KG1 (cell line): ENCODE measurements around the gene CEP112.

Source experiments
- DNase-seq: peaks from one replicate; lab custom pipeline; 2025; lab: John Stamatoyannopoulos, UW

CEP112 gene

DNA sequence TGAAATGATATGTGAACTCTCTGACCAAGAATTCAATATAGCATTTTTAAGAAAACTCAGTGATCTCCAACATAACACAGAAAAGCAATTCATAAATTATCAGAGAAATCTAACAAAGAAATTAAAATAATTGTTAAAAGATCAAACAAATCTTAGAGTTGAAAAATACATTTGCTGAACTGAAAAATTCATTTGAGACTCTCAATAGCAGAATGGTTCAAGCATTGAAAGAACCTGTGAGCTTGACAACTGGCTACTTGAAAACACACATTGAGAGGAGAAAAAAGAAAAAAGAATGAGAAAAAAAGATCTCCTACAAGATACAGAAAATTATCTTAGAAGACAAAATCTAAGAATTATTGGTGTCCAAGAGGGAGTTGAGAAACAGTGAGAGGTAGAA is 203.5 kb downstream of the CEP112 start:
- no peak for DNase-seq

DNA sequence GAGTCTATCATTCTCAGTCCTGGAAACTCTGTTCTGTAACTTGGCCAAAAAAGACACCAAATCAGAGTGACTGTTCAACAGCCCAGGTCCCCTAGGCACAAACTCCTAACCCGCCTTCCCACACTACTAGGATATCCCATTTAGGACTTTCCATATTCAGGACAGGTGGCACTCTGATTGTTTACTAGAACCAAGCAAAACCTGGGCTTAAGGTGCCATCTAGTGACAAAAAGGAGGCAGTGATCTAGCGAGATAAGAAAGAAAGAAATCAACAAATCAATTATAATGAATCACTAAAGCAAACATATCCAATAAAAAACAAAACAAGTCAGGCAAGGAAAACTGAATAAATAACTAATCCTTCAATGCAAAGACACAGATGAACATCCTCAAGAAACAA is 203.9 kb downstream of the CEP112 start:
- DNase-seq, result no peak

DNA sequence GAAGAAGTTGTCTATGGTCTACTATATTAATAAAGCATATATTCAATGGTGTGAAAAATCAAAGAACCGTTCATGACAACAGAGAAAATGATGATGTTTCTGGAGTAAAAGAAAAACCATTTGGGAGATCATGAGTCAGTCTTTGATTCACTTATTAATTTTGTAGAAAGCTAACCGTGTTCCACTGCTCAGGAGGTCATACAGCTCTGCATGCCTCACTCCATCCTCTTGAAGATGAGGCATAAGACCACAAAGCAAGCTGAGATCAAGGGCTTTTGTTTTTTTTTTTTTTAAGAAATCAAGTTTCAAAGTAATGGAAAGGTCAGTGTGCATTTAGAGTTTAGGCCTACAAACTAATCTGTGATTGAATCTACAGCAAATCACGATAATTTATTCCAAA is 206.4 kb downstream of the CEP112 start:
- DNase-seq, result no peak

DNA sequence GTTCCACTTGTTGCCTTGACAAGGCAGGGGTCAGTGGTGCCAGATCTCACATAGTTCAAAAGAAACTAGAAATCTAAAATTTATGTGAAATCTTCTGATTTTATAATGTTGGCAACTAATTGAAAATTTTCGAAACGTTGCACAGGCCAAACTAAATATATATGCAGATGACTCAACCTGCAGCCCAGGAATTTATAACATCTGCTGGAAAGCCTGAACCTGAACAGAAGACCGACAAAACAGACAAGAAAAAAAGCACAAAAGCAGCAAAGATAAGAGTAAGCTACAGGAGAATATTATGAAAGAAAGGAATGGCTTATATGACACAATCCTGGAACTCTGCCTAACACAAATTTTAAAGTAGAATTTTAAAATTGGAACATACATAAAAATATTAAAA is 207.6 kb downstream of the CEP112 start:
- no peak for DNase-seq

DNA sequence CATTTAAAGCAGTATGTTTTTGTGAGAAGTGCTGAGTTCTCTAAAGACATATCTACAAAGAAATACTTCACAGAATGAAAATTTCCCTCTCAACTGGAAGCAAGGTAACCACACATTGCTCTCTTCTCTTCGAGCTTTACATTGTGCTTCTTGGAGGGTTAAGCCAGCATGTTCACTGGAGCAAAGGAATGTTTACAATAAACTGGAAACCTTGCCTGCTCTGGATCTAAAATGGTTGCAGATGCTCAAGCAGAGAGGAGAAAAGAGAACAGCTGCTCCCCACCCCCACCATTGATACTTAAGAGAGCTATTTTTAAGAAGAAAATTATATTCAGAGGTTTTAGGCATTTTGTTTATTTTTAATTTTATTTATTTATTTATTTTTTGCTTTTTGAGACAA is 213.1 kb downstream of the CEP112 start:
- DNase-seq, result no peak

DNA sequence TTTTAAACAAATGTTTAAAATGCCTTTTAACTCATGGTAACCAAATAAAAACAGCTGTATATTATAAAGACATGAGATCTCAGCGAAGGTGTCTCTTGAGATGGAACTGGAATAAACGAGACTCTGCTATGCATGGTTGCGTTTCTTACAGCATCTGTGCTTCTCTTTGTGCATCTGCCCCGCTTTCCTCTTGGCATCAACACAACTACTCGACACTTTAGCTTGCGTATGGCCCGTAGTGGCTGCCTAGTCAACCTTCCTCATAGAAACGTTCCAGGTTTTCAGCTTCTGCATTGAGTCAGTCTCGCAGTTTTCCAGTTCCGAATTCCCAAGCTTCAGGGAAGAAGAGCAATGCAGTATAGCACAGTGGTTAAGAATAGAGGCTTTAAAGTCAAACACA is 214.9 kb downstream of the CEP112 start:
- no peak for DNase-seq

DNA sequence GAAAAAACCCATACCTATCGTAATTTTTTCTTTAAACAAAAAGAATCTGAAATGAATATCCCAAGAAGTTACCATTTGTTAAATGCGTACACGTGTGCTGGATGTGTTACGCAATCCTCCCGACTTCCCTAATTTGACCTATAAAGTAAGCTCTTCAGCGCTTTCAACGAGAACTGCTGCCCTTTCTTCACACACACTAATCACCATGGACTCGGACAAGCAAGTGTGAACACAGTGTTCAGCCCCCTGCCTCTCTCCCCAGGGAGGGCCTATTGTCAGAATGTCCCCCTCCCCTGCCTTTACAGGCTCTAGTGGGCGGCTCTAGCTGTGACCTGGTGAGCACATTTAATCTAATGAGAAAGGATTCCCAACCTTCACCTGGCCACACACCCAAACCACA is 216.1 kb downstream of the CEP112 start:
- no peak for DNase-seq

DNA sequence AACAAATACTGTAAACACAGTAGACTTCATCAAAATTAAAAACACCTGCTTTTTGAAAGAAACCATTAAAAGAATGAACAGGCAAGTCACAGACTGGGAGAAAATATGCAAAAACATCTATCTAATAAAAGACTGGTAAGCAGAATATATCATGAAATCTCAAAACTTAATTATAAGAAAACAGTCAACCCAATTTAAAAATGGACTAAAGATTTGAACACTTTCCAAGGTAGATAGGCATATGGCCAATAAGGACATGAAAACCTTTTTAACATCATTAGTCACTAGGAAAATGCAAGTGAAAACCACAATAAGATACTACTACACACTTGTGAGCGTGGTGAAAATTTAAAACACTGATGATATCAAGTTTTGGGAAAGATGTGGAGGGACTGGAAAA is 218.7 kb downstream of the CEP112 start:
- DNase-seq, result no peak

DNA sequence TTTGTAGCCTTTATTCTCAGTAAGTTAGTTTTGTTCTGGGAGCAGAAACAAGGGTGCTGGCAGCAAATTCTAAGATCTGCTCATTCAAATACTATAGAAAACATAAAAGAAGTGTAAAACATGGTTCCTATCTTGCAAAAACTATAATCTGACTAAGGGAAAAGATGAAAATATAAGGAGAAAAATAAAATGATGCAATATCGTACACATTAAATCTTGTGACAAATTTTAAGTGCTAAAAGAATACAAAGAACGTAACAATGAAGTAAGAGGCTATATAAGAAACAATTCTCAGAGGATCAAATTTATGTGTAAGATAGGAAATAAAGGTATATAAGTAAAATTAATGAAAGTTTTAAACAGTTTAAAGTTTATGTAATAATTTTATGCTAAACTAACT is 224.6 kb downstream of the CEP112 start:
- DNase-seq, result no peak

DNA sequence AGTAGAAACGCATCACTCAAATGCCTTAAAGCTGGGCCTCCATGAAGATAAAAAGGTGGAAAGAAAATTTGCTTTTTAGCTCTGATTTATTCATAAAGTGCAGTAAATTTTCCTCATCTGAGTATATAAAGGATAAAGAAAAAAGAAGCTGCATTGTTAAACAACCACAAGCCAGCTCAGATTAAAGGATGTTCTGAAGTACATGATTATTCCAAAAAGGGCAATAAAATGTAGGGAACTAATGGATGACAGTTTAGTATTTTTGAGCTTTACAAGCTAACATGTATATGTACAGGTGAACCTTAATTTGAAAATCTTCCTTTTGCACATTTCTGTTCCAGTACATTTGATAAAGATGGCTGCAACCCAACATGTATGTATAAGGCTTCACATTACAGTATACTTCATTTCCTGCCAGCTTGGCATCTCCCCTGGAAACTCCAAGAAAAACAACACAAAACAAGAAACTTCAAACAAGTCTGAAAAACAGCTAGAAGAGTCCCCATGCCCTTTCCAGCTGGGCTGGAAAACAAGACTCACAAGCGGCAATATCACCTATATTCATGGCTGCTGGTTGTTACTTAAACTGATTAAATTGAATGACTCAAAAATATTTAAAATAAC is 225.7 kb downstream of the CEP112 start:
- DNase-seq, result no peak

DNA sequence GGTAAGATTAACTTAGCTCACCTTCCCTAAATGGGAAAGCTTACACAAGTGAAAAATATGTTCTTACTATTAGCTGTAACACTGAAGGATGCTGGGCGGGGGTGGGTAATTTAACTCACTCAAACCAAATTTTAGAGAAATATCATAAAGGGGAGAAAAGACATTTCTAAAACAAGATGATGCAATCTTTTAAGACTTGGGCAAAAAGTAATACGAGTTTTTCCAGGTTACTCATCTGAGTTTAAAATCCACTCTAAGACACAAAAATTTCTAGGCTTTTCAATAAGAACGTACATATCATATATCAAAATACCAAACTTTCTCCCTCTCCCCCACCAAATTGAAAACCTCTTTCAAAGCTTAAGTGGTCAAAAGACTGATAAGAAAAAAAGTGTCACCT is 228.8 kb downstream of the CEP112 start:
- no peak for DNase-seq

DNA sequence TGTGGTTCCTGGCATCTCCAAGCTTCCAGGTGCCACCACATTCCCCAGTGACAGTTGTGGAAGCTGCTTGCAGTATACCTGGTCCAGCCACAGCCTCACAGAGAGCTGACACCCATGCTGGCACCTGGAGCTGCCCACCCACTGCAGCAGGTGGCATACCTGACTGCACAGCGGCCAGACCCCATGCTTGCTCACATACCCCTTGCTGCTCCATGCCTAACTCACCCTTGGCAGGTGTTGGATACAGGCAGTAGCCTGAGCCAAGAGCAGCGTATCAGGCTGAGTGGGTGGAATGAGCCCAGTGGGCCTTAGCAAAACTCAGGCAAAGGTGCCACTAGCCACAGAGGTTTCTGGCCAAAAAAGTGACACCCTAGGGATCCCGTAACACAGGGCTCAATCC is 232.3 kb downstream of the CEP112 start:
- DNase-seq, result no peak

DNA sequence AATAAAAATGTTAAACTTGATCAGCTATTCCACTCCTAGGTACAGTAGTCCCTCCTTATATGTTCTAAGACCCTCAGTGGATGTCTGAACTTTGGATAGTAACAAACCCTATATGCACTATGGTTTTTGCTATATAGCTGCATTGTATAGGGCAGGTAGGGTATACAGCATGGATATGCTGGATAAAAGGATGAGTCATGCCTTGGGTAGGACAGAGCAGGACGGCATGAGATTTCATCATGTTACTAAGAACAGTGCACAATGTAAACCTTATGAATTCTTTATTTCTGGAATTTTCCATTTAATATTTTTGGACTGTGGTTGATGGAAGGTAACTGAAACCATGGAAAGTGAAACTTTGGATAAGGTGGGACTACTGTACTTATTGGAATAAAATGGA is 235.1 kb downstream of the CEP112 start:
- DNase-seq, result no peak

DNA sequence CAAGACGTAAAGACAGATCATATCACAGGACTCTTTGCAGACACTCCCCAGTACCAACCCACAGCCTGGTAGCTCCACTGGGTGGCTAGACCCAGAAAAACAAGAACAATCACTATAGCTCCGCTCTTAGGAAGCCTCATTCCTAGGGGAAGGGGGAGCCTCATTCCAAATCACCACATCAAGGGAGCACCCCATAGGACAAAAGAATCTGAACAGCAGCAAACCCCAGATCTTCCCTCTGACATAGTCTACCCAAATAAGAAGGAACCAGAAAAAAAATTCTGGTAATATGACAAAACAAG is 237.8 kb downstream of the CEP112 start:
- DNase-seq, result no peak

DNA sequence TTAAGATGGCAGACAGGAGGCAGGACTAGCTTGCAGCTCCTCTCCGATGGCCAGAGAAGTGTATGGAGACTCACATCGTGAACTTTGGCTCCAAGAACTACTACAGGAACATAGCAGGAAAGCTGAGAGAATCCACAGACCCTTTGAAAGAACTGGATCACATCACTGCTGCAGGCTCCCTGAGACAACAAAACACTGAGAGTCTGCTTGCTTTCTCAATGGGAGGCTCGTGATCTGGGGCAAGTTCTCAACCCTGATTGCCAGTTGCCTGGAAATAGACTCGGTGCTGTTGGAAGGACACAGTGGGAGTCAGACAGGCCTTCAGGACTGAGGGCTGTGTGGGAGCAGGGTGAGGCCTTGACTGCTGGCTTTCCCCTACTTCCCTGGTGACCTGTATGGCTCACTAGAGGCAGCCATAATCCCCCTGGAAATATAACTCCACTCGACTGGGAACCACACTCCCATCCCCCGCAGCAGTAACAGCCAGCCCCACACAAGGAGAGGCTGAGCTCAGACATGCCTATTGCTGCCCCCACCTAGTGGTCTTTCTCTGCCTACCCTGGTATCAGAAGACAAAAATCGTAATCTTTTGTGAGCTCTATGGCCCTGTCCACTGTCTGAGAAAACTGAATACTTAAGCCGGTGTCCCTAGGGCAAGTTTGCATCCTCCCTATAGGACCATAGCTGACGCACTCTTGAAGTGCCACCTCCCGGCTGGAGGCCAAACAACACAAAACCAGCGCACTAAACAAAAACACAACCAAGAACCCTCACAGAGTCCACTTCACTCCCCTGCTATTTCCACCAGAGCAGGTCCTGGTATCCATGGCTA is 238.4 kb downstream of the CEP112 start:
- no peak for DNase-seq

DNA sequence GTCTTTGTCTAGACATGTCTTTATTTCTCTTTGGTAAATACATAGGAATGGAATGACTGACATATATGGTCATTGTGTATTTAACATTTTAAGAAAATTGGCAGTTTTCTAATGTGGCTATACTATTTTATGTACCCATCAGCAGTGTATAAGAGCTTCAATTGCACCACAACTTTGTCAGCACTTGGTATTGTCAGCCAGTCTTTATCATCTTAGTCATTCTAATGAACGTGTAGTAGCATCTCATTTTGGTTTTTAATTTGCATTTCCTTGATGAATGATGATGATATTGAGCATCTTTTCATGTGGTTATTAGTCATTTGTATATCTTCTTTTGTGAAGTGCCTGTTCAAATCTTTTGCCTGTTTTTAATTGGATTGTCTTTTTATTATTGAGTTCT is 239.3 kb downstream of the CEP112 start:
- no peak for DNase-seq

DNA sequence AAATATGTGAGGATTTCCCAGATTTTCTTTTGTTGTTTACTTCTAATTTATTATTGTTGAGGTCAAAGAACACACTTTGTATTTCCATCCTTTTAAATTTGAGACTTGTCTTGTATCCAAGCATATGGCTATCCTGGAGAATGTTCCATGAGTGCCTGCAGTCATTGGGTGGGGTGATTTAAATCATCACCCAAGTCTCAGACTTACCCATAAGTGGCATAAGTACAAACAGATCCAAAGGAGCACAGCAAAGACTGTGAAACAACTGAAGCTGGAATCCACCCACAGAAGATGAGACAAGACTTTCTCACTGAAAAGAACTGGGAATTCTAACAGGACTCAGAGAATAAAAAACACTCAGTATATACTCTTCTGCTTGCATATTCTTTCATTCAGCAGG is 239.9 kb downstream of the CEP112 start:
- no peak for DNase-seq

DNA sequence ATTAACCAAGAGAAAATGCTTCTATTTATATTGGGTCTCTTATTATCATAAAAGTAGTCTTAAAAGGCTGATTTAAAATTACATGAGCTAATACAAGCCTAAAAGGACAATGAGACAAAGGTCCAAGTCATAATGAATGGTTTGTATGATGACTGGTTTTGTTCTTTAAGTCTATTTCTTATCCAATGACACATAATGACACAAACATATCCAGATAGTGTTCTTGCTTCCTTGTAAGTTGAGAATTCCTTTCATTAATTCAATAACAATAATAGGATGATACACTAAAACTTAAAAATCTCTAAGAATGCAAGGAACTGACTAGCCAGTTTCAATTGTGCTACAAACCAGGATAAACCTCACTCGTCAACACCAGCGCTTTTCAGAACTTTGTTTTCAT is 244.1 kb downstream of the CEP112 start:
- DNase-seq, result no peak

DNA sequence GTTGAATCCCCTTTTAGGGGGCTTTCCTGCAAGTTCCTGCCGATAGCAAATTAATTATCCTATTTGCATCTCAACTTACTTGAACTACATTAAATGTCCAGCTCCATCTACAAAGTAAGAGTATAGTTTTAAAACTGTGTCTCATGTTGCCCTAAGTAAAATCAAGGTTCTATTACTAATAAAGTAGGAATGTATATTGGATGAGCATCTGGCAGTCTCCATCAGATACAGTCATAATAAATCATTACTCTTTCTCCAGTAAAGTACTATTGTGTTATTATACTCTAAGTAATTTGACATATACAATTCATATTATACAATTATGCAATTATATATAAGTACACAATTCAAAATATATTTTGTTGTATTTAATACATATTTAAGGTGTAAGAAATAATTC is 249.3 kb downstream of the CEP112 start:
- DNase-seq, result no peak

DNA sequence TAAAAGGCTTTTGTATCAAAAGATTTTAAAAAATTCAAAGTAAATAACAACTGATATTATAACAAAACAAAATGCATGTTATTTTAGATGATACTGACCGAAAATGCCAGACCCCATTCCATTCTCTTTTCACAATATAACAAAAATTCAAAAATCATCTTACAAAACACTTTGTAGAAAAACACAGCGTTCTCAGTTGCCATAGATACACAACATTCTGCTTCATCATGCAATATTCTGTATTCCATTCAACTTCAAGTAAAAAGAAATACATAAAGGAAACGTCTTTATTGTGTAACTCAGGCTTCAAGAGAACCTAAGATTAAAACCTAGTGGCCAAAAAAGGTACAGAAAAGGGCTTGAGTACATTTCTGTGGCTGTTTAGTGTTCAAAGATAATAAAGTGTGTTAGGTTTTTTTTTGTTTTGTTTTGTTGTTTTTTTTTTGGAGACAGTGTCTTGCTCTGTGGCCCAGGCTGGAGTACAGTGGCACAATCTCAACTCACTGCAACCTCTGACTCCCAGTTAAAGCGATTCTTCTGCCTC is 250.5 kb downstream of the CEP112 start:
- no peak for DNase-seq

DNA sequence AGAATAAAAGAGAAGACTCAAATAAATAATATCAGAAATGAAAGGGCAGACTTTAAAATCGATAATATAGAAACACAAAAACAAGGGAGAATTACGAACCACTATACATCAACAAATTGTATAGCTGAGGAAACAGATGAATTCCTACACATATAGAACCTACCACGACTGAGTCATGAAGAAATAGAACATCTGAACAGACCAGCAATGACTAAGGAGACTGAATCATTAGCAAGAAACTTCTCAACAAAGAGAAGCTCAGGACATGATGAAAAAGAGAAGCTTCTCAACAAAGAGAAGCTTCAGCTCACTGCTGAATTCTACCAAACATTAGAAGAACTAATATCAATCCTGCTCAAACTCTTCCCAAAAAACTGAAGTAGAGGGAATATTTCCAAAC is 255.9 kb downstream of the CEP112 start:
- no peak for DNase-seq

DNA sequence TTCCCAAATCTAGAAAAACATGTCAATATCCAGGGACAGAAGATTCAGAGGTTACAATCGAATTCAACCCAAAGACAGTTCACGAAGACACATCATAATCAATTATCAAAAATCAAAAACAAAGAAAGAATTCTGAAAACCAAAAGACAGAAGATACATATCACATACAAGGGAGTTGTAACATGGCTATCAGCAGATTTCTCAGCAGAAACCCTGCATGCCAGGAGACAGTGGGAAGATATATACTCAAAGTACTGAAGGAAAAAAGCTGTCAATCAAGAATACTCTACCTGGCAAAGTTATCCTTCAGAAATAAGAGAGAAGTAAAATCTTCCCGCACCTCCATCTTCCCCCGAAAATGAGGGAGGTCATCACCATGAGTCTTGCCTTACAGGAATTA is 258.6 kb downstream of the CEP112 start:
- no peak for DNase-seq

DNA sequence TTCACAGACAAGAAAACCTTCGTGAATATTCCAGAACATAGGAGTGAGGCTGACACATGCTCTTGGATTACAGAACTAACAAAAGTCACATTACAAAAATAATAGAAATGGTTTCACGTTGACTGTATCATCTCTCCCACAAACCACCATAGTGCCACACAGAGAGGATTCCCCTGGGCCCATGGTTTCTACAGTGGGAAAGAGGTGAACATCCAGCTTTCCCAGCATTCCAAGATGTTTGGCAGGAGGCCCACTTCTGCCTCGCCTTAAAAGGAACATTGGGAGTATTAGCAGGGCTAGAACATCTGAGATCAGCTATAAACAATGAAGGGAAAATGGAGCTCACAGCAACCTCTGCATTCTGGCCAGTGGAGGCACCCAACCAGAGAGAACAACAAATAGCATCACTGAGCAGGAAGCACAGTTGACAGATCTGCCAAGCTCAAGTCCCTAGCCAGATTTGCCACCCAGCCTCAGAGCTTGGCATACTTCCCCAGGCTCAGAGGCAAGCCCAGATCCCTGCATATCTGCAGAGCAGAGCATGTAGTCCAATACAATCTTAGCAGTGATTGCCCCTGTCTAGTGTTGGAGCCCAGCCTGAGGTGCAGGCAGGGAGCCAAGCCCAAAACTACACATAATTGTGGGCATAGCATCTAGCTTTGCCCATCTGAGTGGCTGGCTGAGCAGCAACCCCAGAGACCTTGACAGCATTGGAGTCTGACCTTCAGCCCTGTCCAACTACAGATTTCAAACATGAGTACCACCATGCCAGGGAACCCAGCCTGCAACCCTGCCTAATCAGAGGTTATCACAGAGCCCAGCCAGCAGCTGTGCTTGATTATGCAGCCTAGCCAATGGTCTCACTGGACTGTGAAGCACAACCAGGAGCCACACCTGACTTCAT is 260.4 kb downstream of the CEP112 start:
- no peak for DNase-seq
